Gastroesophageal sphincter (tissue), 4 donors: ENCODE data around the gene ZPLD1. TPM values are rescaled to one million over a fixed set of nuclear protein-coding genes. Genes with fewer than 3 reads are reported as not detected.

Experiments
- ATAC-seq: fragments of 150-250 bp; one replicate; pipeline ENCODE4 v1.9.1; 2016; ENCODE audit warnings: mild to moderate bottlenecking, moderate library complexity
- H3K27ac ChIP-seq, 4 donors: fragments of 200-600 bp; sonication (generic) in 3 of 4; 1 replicate in 3 of 4; 2 replicates in 1 of 4; pipeline ENCODE4 v1.5.1; 2016 to 2019
- H3K27me3 ChIP-seq: fragments of 200-600 bp; sonication (generic); one replicate; pipeline ENCODE4 v1.5.1; 2019
- H3K36me3 ChIP-seq, 2 donors: fragments of 200-600 bp; sonication (generic); one replicate each; pipeline ENCODE4 v1.5.1; 2019; ENCODE audit warnings: control low read depth in 1 of 2
- H3K4me1 ChIP-seq, 3 donors: fragments of 200-600 bp; sonication (generic); 1 replicate in 2 of 3; 2 replicates in 1 of 3; pipeline ENCODE4 v1.5.1; 2016 to 2019; ENCODE audit warnings: control low read depth in 2 of 3
- H3K4me3 ChIP-seq, 2 donors: fragments of 200-600 bp; sonication (generic); one replicate each; pipeline ENCODE4 v1.5.1; 2019; ENCODE audit warnings: mild to moderate bottlenecking in 1 of 2, moderate library complexity in 1 of 2
- H3K9me3 ChIP-seq, 3 donors: fragments of 200-600 bp; sonication (generic); one replicate each; pipeline ENCODE4 v1.5.1; 2017 to 2019; ENCODE audit warnings: control low read depth in 2 of 3
- CTCF ChIP-seq, 4 experiments: fragments of 200-600 bp in 2 of 4; fragments of 450-650 bp in 2 of 4; sonication (generic) in 1 of 4; IDR thresholded peaks; one replicate each; pipeline ENCODE4 v1.5.1; 2017 to 2019; ENCODE audit warnings: antibody characterized with exemption in 4 of 4, mild to moderate bottlenecking in 2 of 4, moderate library complexity in 2 of 4
- EP300 ChIP-seq: sonication (generic); formaldehyde crosslinking; IDR thresholded peaks from one replicate; pipeline ENCODE4 v1.6.1; 2017; ENCODE audit warnings: antibody characterized with exemption, mild to moderate bottlenecking
- POLR2A ChIP-seq, 2 donors: fragments of 450-650 bp; IDR thresholded peaks; one replicate each; pipeline ENCODE4 v1.6.1; 2017; ENCODE audit warnings: antibody characterized with exemption in 2 of 2, mild to moderate bottlenecking in 2 of 2, moderate library complexity in 1 of 2
- POLR2AphosphoS5 ChIP-seq: sonication (generic); formaldehyde crosslinking; IDR thresholded peaks from one replicate; pipeline ENCODE4 v1.6.1; 2017; ENCODE audit warnings: antibody characterized with exemption
- WGBS, 2 donors: methylation state at CpG; one replicate each; pipeline ENCODE4 v1.1.5; 2018; ENCODE audit warnings: low coverage in 1 of 2; 5-methylcytosine and 5-hydroxymethylcytosine counted together
- total RNA-seq, 4 donors: library from RNA; depleted of rRNA; stranded (reverse); fragments of >200 nt; gene quantifications; one replicate each; pipeline ENCODE4 v1.1.0, GENCODE V29; 2016

ZPLD1 gene
- total RNA-seq, 4 donors from 2014 or later, result 0.15 to 0.47 (median 0.35) TPM; not detected in 1

- TF ChIP-seq POLR2AphosphoS5 (no peak), EP300 (no peak), CTCF (IDR thresholded peaks at IDR 0.05) (no peak), POLR2A (IDR thresholded peaks at IDR 0.05) (no peak)
- no peaks in the 10 kb centered on the region for H3K36me3 ChIP-seq
- no peaks in the 10 kb centered on the region for H3K9me3 ChIP-seq
- H3K4me3 ChIP-seq, result no peak overlapping the region
- 55 to 89% methylated on average over 1 of the region's 1 CpG for WGBS, 2 donors
- no peak overlapping the region for H3K27ac ChIP-seq
- ATAC-seq, result no peak
- H3K27me3 ChIP-seq, result no peaks in the 10 kb centered on the region
- no peaks in the 10 kb centered on the region for H3K4me1 ChIP-seq
Observed at GRCh38 chr3:102514241-102514640, 79.4 kb downstream of the ZPLD1 start.

GRCh38 chr3:102521246-102521645, 86.4 kb downstream of the ZPLD1 start:
- no peak overlapping the region for H3K4me3 ChIP-seq
- no peak overlapping the region for H3K27ac ChIP-seq
- no peaks in the 10 kb centered on the region for H3K4me1 ChIP-seq
- WGBS, 2 donors, result 53% methylated on average over 4 of the region's 4 CpGs
- H3K9me3 ChIP-seq, result no peaks in the 10 kb centered on the region
- H3K36me3 ChIP-seq, result no peaks in the 10 kb centered on the region
- no peak for ATAC-seq
- H3K27me3 ChIP-seq, result no peaks in the 10 kb centered on the region
- TF ChIP-seq POLR2A (IDR thresholded peaks at IDR 0.05) (no peak), EP300 (no peak), CTCF (IDR thresholded peaks at IDR 0.05) (no peak)

GRCh38 chr3:102525624-102526023, 90.8 kb downstream of the ZPLD1 start:
- TF ChIP-seq CTCF (IDR thresholded peaks at IDR 0.05), result no peak
- TF ChIP-seq EP300, result no peak
- TF ChIP-seq POLR2A (IDR thresholded peaks at IDR 0.05), result no peak
- no peak for TF ChIP-seq POLR2AphosphoS5
- no peak overlapping the region for H3K27ac ChIP-seq
- no peaks in the 10 kb centered on the region for H3K27me3 ChIP-seq
- no peaks in the 10 kb centered on the region for H3K9me3 ChIP-seq
- H3K4me1 ChIP-seq, result no peaks in the 10 kb centered on the region
- H3K4me3 ChIP-seq, result no peak overlapping the region
- H3K36me3 ChIP-seq, result no peaks in the 10 kb centered on the region
- ATAC-seq, result no peak

GRCh38 chr3:102526865-102527264, 92.0 kb downstream of the ZPLD1 start:
- Histone ChIP-seq H3K4me1 (no peaks in the 10 kb centered on the region), H3K27ac (no peak overlapping the region), H3K4me3 (no peak overlapping the region), H3K9me3 (no peaks in the 10 kb centered on the region), H3K36me3 (no peaks in the 10 kb centered on the region), H3K27me3 (no peaks in the 10 kb centered on the region)
- no peak for ATAC-seq
- 73 to 87% methylated on average over 3 of the region's 3 CpGs for WGBS, 2 donors
- TF ChIP-seq POLR2AphosphoS5 (no peak), POLR2A (IDR thresholded peaks at IDR 0.05) (no peak), CTCF (IDR thresholded peaks at IDR 0.05) (no peak), EP300 (no peak)

- no peak overlapping the region for H3K4me3 ChIP-seq
- no peaks in the 10 kb centered on the region for H3K4me1 ChIP-seq
- no peaks in the 10 kb centered on the region for H3K9me3 ChIP-seq
- TF ChIP-seq POLR2A (IDR thresholded peaks at IDR 0.05), result no peak
- TF ChIP-seq CTCF (IDR thresholded peaks at IDR 0.05), result no peak
- TF ChIP-seq POLR2AphosphoS5, result no peak
- no peak for TF ChIP-seq EP300
- no peak for ATAC-seq
- H3K27ac ChIP-seq, result no peak overlapping the region
- H3K27me3 ChIP-seq, result no peaks in the 10 kb centered on the region
- no peaks in the 10 kb centered on the region for H3K36me3 ChIP-seq
Observed at GRCh38 chr3:102528727-102529126, 93.9 kb downstream of the ZPLD1 start.
